GM08714 (cell line): Measurements from ENCODE around the gene LCE2C.
"Not testable (repeated sequence)": the region's sequence is repeated elsewhere in the genome, so short reads cannot be mapped to it uniquely, and the experiment has no call there.

Experiments used
- H3K4me3 ChIP-seq: fragments of 200-500 bp; sonication (Bioruptor generic); 2 replicates; pipeline ENCODE4 v1.5.1; 2014; ENCODE audit warnings: mild to moderate bottlenecking, low read length, inconsistent platforms
- ZNF274 ChIP-seq: IDR thresholded peaks from 2 replicates; pipeline ENCODE4 v1.6.1; 2012; ENCODE audit warnings: mild to moderate bottlenecking, low read depth, low read length

The LCE2C gene

DNA sequence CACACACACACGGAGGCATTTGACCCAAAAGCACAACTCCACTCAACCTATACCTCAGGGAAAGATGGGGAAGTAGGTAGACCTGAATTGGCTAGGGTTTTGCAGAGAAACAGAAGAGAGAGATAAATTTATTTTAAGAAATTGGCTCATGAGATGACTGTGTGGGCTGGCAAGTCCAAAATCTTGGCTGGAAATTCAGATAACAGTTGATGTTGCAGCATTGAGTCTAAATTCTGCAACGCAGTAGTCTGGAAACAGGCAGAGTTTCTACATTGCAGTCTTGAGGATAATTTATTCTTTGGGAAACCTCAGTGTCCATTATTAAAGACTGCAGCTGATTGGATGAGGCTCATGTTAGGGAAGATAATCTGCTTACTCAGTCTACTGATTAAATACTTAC lies 6.5 kb downstream of the LCE2C start:
- TF ChIP-seq ZNF274, result no peak
- no peak overlapping the region for H3K4me3 ChIP-seq

DNA sequence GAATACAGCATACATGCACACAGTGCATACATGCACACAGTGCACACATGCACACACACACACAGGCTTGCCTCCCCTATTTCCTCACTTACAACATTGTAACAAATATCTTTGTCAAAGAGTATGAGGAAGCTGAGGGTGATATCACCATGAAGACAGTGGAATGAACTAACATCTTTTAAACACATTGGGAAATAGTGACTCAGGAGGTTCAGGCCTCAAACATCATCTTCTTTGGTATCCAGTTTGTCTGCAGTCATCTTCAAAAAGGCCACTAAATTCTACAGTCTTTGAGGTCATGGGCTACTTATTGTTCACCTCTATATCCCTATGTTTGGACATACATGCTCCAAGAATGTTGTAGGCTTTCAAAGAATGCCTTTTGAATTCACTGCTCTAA lies 8.8 kb downstream of the LCE2C start:
- no peak for TF ChIP-seq ZNF274

DNA sequence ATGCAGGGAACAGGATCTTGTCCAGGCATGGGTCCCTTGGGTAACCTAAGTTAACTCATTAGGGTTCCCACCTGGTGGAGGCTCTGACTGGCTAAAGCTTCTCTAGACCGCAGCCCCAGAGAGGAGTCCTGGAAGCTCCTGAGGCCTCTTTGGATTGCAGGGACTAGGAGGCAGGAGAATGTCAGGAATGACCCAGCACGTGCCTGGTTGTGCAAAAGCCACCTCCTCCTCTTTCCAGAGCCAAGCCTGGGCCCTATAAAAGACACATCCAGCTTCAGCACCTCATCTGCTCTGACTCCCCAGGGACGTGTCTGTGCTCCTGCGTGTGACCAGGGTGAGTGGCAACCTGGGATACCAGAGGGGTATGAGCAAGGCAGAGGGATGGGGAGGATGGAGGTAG lies 10.7 kb downstream of the LCE2C start, which contains the start of gene LCE2B:
TSS of gene LCE2B (plus strand) at position 301 of the 400 bp plus-strand sequence. CDS start 721 bp downstream, outside the sequence.
- not testable (repeated sequence) for H3K4me3 ChIP-seq

More for the DNA sequence above, 8.8 kb downstream of the LCE2C start:
- no peak overlapping the region for H3K4me3 ChIP-seq

DNA sequence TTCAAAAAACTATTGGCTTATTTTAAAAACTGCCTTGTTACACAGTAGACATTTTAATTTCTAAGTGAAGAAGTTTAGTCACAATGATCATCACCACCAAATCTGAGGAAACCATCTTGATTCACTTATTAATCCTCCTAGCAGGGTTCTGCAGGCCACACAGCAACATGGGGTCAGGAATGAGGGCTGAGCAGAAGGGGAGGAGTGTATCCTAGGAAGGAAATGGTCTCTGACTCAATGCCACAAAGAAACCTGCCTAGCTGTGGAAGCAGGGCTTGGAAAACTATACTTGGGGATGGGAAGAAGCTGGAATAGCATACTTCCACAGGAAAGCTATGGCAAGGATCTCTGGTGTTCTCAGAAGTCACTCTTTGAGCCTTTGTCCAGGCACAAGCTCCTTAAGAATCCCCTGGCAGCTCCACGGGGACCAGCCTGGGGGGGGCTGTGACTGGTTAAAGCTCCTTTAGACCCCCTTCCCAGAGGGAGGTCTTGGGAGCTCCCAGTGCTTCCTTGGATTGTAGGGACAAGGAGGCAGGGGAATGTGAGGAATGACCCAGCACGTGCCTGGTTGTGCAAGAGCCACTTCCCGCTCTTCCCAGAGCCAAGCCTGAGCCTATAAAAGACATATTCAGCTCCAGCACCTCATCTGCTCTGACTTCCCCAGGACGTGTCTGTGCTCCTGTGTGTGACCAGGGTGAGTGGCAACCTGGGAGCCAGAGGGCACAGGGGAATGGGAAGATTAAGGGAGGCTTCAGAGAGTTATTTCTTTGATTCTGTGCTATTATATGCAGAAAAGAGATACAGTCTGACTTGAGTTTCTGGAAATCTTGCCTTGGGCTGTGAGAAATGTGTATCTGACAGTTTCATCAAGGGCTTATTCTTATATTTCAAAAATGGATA lies 22.9 kb downstream of the LCE2C start, which contains the start of gene LCE2A:
TSS of gene LCE2A (plus strand) at position 645 of the 900 bp plus-strand sequence. CDS start 557 bp downstream, outside the sequence.
- no peak for TF ChIP-seq ZNF274
- H3K4me3 ChIP-seq, result no peak within 1 kb of the TSS

DNA sequence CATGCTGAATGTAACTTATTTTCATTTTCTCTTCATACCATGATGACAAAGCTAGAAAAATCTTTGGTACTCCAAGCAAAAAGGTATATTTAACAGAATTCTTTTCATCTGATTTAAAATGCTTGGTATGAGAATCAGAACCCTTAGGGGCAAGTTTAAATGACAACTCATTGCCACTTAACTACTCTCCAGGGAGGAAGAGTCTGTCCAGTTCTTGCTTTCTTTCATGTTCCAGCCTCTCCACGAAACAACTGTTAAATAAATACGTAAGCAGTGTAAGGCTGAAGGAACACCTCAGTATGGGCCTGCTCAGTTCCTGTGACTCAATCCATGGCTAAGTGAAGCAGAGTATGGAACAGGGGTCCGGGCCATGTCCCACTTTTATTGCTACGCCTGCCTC lies 24.7 kb downstream of the LCE2C start:
- no peak for TF ChIP-seq ZNF274
- H3K4me3 ChIP-seq, result no peak overlapping the region

DNA sequence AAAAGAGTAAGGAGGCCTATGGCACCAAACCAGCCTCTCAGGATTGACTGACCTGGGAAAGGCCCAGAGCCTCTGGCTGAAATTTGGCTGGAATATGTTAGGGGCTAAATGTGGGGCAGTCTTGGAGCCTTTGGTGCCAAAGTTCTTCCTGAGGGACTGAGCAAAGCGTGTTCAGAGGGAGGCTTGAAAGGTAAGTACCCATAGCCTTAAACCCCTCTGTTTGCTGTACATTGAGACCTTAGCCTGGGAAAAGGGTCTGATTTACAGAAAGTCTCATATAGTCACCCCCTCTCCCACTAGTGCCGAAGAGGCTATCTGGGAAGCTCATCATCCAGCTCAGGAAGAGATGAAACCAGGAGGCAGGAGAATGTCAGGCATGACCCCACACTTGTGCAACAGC lies 32.8 kb downstream of the LCE2C start, which contains the start of gene LCE4A:
TSS of gene LCE4A (plus strand) at position 301 of the 400 bp plus-strand sequence. CDS start 916 bp downstream, outside the sequence.
- TF ChIP-seq ZNF274, result no peak
- H3K4me3 ChIP-seq, result no peak within 1 kb of the TSS

DNA sequence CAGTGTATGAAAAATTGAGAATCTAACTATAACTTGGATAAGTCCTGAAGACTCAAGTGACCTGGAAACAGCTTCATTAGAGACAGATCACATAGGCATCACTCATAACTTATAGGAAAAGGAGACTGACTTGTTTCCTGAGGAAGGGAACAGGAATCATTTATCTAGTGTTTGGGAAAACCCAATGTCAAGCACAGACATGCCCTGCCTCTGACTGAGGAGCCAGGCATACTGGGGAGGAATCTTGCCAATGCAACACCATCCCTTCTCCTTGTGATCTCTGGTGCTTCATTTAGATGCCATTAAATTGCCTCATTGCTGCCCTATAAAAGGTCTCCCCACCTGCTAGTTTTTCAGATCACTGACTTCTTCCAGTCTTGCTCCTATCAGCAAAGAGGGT lies 43.2 kb downstream of the LCE2C start:
- no peak for TF ChIP-seq ZNF274
- H3K4me3 ChIP-seq, result no peak overlapping the region

DNA sequence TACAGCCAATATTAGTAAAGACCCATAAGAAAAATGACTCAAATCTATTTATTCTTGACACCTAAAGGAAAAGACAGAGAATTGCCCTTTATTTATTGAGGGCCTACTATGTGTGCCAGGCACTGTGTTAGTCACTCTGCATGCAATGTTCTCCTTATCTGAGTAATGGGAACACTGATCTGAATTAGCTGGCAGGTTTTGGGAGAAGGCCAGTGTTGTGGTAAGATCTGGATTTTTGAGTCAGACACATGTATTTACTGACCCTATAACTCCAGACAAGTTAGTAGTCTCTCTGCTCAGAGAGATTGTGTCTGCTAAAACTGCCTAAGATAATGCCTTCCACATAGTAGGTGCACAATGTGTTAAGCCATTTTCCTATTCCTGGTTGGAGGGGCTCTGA lies 50.2 kb downstream of the LCE2C start:
- TF ChIP-seq ZNF274, result no peak
- no peak overlapping the region for H3K4me3 ChIP-seq
